Measurements from ENCODE around the gene C1orf210. TPM values are rescaled to one million over a fixed set of nuclear protein-coding genes. Genes with fewer than 3 reads are reported as not detected.

Gene C1orf210
- total and polyA plus RNA-seq, 3 experiments from 2014 or later, result not detected

GRCh38 chr1:43315481-43315880 is 30.1 kb upstream of the C1orf210 start:
- Mint-ChIP-seq H3K27me3 (no peaks in the 10 kb centered on the region), H3K27ac (no peak overlapping the region), H3K4me1 (no peaks in the 10 kb centered on the region), H3K9me3 (no peaks in the 10 kb centered on the region), H3K4me3 (no peak overlapping the region), H3K36me3 (no peaks in the 10 kb centered on the region)
- Histone ChIP-seq H3K4me3 (ENCODE audit: low read length) (no peak overlapping the region), H3K27ac (ENCODE audit: low read depth, low read length) (no peak overlapping the region), H3K9me3 (ENCODE audit: low read length) (no peaks in the 10 kb centered on the region), H3K27me3 (ENCODE audit: insufficient read depth, low read length, poor library complexity, severe bottlenecking) (no peaks in the 10 kb centered on the region), H3K4me1 (ENCODE audit: insufficient read depth, low read length) (no peaks in the 10 kb centered on the region), H3K36me3 (ENCODE audit: insufficient read depth, low read length) (no peaks in the 10 kb centered on the region)
- ChIA-PET POLR2A (no interaction called here), CTCF (no interaction called here)
- DNase-seq, result no peak

GRCh38 chr1:43314233-43314632 is 28.9 kb upstream of the C1orf210 start:
- Histone ChIP-seq H3K27ac (ENCODE audit: low read depth, low read length) (no peak overlapping the region), H3K36me3 (ENCODE audit: insufficient read depth, low read length) (no peaks in the 10 kb centered on the region), H3K4me3 (ENCODE audit: low read length) (no peak overlapping the region), H3K4me1 (ENCODE audit: insufficient read depth, low read length) (no peaks in the 10 kb centered on the region), H3K27me3 (ENCODE audit: insufficient read depth, low read length, poor library complexity, severe bottlenecking) (no peaks in the 10 kb centered on the region), H3K9me3 (ENCODE audit: low read length) (no peaks in the 10 kb centered on the region)
- Mint-ChIP-seq H3K4me3 (no peak overlapping the region), H3K9me3 (no peaks in the 10 kb centered on the region), H3K27ac (no peak overlapping the region), H3K36me3 (no peaks in the 10 kb centered on the region), H3K4me1 (no peaks in the 10 kb centered on the region), H3K27me3 (peaks cover 0 to 3% of the 10 kb centered on the region in 2 donors)
- CTCF ChIA-PET, result no interaction called here
- DNase-seq, result no peak
- POLR2A ChIA-PET, result no interaction called here

GRCh38 chr1:43313771-43314170 is 28.4 kb upstream of the C1orf210 start:
- Mint-ChIP-seq H3K36me3 (no peaks in the 10 kb centered on the region), H3K4me1 (no peaks in the 10 kb centered on the region), H3K27me3 (peaks cover 0 to 3% of the 10 kb centered on the region in 2 donors), H3K27ac (no peak overlapping the region), H3K9me3 (no peaks in the 10 kb centered on the region), H3K4me3 (no peak overlapping the region)
- ChIA-PET POLR2A (no interaction called here), CTCF (no interaction called here)
- Histone ChIP-seq H3K9me3 (ENCODE audit: low read length) (no peaks in the 10 kb centered on the region), H3K27ac (ENCODE audit: low read depth, low read length) (no peak overlapping the region), H3K4me3 (ENCODE audit: low read length) (no peak overlapping the region), H3K36me3 (ENCODE audit: insufficient read depth, low read length) (no peaks in the 10 kb centered on the region), H3K4me1 (ENCODE audit: insufficient read depth, low read length) (no peaks in the 10 kb centered on the region), H3K27me3 (ENCODE audit: insufficient read depth, low read length, poor library complexity, severe bottlenecking) (no peaks in the 10 kb centered on the region)
- DNase-seq, result no peak

- peak overlapping the region in 1 of 8 donors; percentile 88 for H3K27ac Mint-ChIP-seq
- CTCF ChIA-PET, result no interaction called here
- DNase-seq, result no peak
- H3K27me3 Mint-ChIP-seq, result peaks cover 3 to 5% of the 10 kb centered on the region in 2 donors
- H3K36me3 Mint-ChIP-seq, result no peaks in the 10 kb centered on the region
- no peak overlapping the region for H3K4me3 Mint-ChIP-seq
- Histone ChIP-seq H3K27ac (ENCODE audit: low read depth, low read length) (no peak overlapping the region), H3K4me3 (ENCODE audit: low read length) (no peak overlapping the region), H3K4me1 (ENCODE audit: insufficient read depth, low read length) (no peaks in the 10 kb centered on the region), H3K27me3 (ENCODE audit: insufficient read depth, low read length, poor library complexity, severe bottlenecking) (no peaks in the 10 kb centered on the region), H3K36me3 (ENCODE audit: insufficient read depth, low read length) (no peaks in the 10 kb centered on the region), H3K9me3 (ENCODE audit: low read length) (no peaks in the 10 kb centered on the region)
- no peaks in the 10 kb centered on the region for H3K9me3 Mint-ChIP-seq
- H3K4me1 Mint-ChIP-seq, result no peaks in the 10 kb centered on the region
- POLR2A ChIA-PET, result no interaction called here
Measured at GRCh38 chr1:43312663-43313515, 27.5 kb upstream of the C1orf210 start.

GRCh38 chr1:43312212-43312623 is 26.8 kb upstream of the C1orf210 start:
- Mint-ChIP-seq H3K9me3 (no peaks in the 10 kb centered on the region), H3K4me3 (no peak overlapping the region), H3K27me3 (peaks cover 3 to 5% of the 10 kb centered on the region in 2 donors), H3K36me3 (no peaks in the 10 kb centered on the region), H3K4me1 (no peaks in the 10 kb centered on the region), H3K27ac (no peak overlapping the region)
- no peak overlapping the region for H3K4me3 ChIP-seq (ENCODE audit: low read length)
- ChIA-PET CTCF (no interaction called here), POLR2A (no interaction called here)
- H3K27ac ChIP-seq (ENCODE audit: low read depth, low read length), result no peak overlapping the region
- no peaks in the 10 kb centered on the region for H3K9me3 ChIP-seq (ENCODE audit: low read length)
- no peaks in the 10 kb centered on the region for H3K27me3 ChIP-seq (ENCODE audit: insufficient read depth, low read length, poor library complexity, severe bottlenecking)
- no peak for DNase-seq
- H3K36me3 ChIP-seq (ENCODE audit: insufficient read depth, low read length), result no peaks in the 10 kb centered on the region
- no peaks in the 10 kb centered on the region for H3K4me1 ChIP-seq (ENCODE audit: insufficient read depth, low read length)

GRCh38 chr1:43311521-43311920 is 26.1 kb upstream of the C1orf210 start:
- H3K27ac Mint-ChIP-seq, result peak overlapping the region in 1 of 8 donors; percentile 43
- no peaks in the 10 kb centered on the region for H3K36me3 ChIP-seq (ENCODE audit: insufficient read depth, low read length)
- H3K27me3 ChIP-seq (ENCODE audit: insufficient read depth, low read length, poor library complexity, severe bottlenecking), result no peaks in the 10 kb centered on the region
- no peak for DNase-seq
- H3K4me1 Mint-ChIP-seq, result no peaks in the 10 kb centered on the region
- H3K27ac ChIP-seq (ENCODE audit: low read depth, low read length), result no peak overlapping the region
- peaks cover 3 to 6% of the 10 kb centered on the region in 2 donors for H3K27me3 Mint-ChIP-seq
- H3K4me3 ChIP-seq (ENCODE audit: low read length), result no peak overlapping the region
- no peaks in the 10 kb centered on the region for H3K36me3 Mint-ChIP-seq
- H3K9me3 Mint-ChIP-seq, result no peaks in the 10 kb centered on the region
- H3K4me1 ChIP-seq (ENCODE audit: insufficient read depth, low read length), result no peaks in the 10 kb centered on the region
- no peaks in the 10 kb centered on the region for H3K9me3 ChIP-seq (ENCODE audit: low read length)
- H3K4me3 Mint-ChIP-seq, result no peak overlapping the region
- POLR2A ChIA-PET, result no interaction called here
- CTCF ChIA-PET, result no interaction called here

GRCh38 chr1:43309405-43310025 is 24.1 kb upstream of the C1orf210 start:
- no peaks in the 10 kb centered on the region for H3K4me1 Mint-ChIP-seq
- ChIA-PET CTCF (no interaction called here), POLR2A (no interaction called here)
- H3K9me3 Mint-ChIP-seq, result no peaks in the 10 kb centered on the region
- no peak overlapping the region for H3K27ac ChIP-seq (ENCODE audit: low read depth, low read length)
- peaks cover 3 to 13% of the 10 kb centered on the region in 2 donors for H3K27me3 Mint-ChIP-seq
- H3K27me3 ChIP-seq (ENCODE audit: insufficient read depth, low read length, poor library complexity, severe bottlenecking), result no peaks in the 10 kb centered on the region
- no peaks in the 10 kb centered on the region for H3K4me1 ChIP-seq (ENCODE audit: insufficient read depth, low read length)
- no peaks in the 10 kb centered on the region for H3K36me3 ChIP-seq (ENCODE audit: insufficient read depth, low read length)
- H3K27ac Mint-ChIP-seq, result peak overlapping the region in 1 of 8 donors; percentile 68
- DNase-seq, result peak in 1 of 5 donors; percentile 2
- H3K4me3 Mint-ChIP-seq, result no peak overlapping the region
- no peaks in the 10 kb centered on the region for H3K36me3 Mint-ChIP-seq
- no peak overlapping the region for H3K4me3 ChIP-seq (ENCODE audit: low read length)
- no peaks in the 10 kb centered on the region for H3K9me3 ChIP-seq (ENCODE audit: low read length)

- H3K4me3 Mint-ChIP-seq, result no peak overlapping the region
- DNase-seq, result peak in 1 of 5 donors; percentile 36
- H3K27me3 Mint-ChIP-seq, result peaks cover 3 to 19% of the 10 kb centered on the region in 2 donors
- H3K4me3 ChIP-seq (ENCODE audit: low read length), result no peak overlapping the region
- H3K4me1 ChIP-seq (ENCODE audit: insufficient read depth, low read length), result no peaks in the 10 kb centered on the region
- no peaks in the 10 kb centered on the region for H3K36me3 Mint-ChIP-seq
- H3K36me3 ChIP-seq (ENCODE audit: insufficient read depth, low read length), result no peaks in the 10 kb centered on the region
- no peak overlapping the region for H3K27ac ChIP-seq (ENCODE audit: low read depth, low read length)
- no peaks in the 10 kb centered on the region for H3K4me1 Mint-ChIP-seq
- no peaks in the 10 kb centered on the region for H3K27me3 ChIP-seq (ENCODE audit: insufficient read depth, low read length, poor library complexity, severe bottlenecking)
- no peaks in the 10 kb centered on the region for H3K9me3 Mint-ChIP-seq
- no peak overlapping the region for H3K27ac Mint-ChIP-seq
- no peaks in the 10 kb centered on the region for H3K9me3 ChIP-seq (ENCODE audit: low read length)
- ChIA-PET CTCF (no interaction called here), POLR2A (no interaction called here)
Measured at GRCh38 chr1:43308635-43309404, 23.4 kb upstream of the C1orf210 start.

Data from CD8-positive, alpha-beta memory T cell (primary cell).